Embryonic facial prominence (tissue), 1 donor: ENCODE results near the gene ZNF521.

Experiments used
- DNase-seq: peaks from one replicate; pipeline ENCODE4 v3.0.0-alpha.2; 2016; ENCODE audit errors: extremely low spot score

Gene ZNF521

DNA sequence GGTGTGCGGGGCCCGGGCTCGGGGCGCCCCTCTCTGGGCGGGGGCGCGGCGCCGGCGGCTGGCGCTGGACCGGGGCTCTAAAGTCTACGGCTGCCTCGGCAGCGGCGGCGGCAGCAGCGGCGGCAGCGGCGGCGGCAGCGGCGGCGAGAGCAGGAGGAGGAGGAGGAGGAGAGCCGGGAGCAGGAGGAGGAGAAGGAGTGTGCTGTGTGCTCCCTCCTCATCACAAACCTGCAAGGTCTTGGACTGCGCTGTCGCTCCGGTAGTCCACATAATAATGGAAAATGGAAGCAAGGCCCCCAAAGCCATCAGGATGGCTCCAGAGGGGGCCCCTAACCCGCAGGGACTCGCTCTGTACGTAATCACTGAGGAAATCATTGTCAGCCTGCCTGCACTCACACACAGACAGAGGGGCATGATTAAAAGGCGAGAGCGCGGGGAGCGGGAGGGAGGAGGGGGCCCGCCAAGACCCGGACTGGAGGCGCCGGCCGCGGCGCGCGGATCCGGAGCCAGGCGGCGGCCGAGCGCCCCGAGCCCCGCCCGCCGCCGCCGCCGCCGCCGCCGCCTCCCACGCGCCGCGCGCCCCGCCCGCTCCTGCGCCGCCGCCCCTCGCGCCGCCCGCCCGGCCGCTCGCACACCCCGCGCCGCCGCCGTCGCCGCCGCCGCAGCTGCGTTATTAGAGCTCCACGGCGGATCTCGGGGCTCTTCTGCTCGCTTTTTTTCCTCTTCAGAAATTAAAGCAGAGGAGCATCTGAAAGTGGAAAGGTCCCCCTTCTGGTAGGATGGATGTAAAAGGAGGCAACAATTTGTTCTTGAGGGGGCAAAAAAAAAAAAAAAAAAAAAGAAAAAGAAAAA is at the start of gene ZNF521:
TSS of gene ZNF521 (minus strand) at position 390 of the 852 bp plus-strand sequence. CDS start 1,220 bp downstream, outside the sequence.
- peak; percentile 84 for DNase-seq

DNA sequence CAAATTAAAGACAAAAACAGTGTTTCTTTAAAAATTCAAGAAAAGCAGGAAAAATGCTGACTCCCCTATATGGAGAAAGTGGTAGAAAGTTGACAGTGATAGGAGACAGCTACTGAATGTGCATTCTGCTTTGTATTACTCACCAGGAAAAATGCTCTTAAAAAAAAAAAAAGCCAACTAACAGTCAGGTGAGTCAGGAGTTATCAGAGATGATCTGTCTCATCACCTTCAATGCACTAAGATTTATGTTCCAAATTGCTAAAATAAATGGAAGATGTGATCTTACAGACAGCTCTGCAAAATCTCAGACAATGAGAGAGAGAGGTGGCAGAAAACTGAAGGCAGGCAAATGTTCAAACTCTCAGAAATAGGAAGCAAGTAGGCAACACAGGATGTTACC is 47.6 kb upstream of the ZNF521 start:
- DNase-seq = no peak

DNA sequence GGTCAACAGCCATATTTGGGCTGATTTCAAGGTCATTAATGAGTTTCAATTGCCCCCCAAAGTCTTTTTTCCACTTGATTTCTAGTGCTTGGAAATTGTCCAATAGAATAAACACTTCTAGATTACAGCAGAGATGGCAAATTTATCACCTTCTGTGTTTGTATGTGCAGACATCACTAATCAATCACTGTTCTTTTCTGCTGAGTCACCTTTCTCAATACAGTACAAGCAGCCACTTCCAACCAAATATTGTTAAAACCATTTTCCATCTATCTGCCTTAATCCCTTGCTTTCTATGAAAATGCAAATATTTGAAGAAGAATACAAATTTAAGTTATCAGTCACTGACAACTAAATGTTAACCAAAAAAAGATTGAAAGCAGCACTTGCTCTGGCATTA is 40.2 kb upstream of the ZNF521 start:
- DNase-seq = no peak

DNA sequence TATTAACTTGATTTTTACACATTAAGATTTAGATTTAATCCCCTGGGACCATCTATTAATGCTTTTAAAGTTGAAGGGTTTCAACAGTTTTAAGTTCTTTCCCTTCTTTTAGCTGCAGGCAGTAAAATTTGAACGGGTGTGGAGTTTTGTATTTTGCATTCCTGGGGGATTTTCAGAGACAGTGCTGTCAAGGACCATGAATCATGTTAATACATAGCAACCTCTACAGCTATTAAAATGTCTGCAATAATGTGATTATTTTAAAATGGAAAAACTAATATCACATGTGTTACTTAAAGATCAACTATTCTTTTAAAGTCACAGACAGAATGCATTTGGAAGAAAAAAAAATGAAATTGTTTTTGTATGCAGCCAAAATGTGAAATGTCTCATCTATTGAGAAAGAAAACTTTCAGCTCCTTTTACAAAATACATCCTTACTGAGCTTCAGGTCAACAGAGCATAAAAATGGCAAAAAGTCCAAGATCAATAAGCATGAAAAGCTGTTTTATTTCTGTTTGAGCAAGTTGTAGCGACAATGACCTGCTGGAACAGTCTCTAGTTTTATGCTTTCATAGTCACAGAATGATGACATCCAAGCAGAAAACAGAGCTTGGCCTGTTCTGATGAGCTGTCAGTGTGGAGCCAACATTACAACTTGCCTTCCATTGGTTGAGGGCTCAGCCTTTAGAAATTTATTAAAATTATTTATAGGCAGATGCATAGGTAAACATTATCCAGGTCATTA is 21.6 kb upstream of the ZNF521 start:
- DNase-seq = no peak

DNA sequence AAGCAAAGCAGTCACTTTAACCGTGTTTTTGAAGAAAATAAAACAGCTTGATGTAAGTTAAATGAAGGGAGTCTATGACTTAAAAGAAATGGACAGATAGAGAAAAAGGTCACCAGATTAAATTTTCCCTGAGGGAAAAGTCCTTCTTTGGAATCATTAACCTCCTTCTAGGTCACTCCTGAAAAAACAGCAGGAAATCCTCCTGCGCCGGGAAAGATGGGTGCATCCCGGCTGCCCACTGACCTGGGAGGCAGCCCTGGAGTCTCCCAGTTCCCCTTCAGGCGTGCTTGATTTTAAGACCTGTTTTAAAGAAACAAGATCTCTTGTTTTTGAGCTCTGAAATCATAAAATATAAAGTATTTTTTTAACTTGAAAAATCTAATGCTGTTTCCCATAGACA is 18.4 kb upstream of the ZNF521 start:
- DNase-seq = no peak

DNA sequence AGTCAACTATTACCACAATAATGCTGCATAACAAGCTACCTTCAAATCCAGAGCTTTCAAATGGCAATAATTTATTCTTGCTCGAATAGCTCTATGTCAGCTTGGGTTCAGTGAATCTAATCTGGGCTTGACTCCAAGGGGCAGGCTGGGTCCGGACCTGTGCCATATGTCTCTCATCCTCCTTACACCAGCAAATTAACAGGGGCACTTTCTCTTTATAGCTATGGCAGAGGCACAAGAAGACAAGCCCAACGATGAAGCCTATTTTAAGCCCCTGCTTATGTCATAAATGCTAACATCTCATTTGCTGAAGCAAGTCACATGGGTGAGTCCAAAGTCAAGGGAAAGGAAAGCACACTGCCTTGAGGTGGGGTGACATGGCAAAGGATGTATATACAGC is 13.3 kb upstream of the ZNF521 start:
- peak; percentile 2 for DNase-seq

DNA sequence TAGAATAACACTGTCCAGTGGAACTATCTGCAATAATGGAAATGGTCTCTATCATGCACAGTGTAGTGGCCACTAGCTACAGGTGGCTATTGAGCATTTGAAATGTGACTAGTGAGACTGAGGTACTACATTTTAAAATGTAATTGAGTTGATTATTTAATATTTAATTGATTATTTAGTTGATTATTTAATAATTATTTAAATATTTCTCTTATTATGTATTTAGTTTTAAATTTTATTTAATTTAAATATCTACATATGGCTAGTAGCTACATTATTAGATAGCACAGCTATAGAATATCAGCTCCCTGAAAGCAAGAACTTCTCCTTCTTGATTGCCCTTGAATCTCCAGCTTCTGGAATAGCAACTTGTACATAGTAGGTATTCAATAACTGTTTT is 12.8 kb upstream of the ZNF521 start:
- DNase-seq = no peak

DNA sequence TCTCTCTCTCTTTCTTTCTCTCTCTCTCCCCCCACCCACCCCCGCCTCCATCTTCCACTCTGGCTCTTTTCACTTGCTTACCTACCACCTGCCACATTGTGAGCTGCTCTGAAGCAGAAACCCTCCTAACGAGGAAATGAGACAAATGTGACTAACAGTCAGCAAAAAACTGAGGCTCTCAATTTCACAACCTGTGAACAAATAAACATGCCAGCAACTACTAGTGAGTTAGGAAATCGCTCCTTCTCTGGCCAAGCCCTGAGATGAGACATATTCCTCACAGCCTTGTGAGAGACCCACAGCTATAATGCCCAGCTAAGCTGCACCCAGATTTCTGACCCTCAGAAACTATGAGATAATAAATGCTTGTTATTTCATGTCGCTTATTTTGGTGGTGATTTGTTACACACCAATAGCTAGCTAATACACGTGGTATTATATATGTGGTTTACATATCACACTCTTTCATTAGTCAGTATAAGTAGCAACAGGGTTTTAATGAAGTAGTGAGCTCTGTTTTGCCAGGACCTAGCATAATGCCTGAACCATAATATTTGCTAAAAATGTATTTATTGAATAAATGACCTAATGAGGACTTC is 8.4 kb upstream of the ZNF521 start:
- DNase-seq = no peak

DNA sequence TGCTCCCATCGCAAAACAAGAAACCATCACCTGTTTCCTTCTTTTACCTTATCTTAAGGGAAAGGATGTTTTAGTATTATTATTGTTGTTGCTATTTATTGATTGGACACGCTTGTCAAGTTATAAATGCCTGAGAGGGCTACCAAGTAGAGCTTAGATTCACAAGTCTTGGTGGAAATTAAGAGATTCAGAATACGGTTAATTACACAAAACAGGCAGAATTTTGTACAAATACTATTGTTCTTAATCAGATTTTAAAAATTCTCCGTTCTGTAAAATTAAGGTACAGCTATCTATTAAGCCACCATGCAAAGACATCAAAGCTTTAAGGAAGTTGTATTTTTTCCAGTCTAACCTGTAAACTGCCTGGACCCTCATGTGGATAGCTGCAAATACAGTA is 1.1 kb upstream of the ZNF521 start:
- no peak for DNase-seq

DNA sequence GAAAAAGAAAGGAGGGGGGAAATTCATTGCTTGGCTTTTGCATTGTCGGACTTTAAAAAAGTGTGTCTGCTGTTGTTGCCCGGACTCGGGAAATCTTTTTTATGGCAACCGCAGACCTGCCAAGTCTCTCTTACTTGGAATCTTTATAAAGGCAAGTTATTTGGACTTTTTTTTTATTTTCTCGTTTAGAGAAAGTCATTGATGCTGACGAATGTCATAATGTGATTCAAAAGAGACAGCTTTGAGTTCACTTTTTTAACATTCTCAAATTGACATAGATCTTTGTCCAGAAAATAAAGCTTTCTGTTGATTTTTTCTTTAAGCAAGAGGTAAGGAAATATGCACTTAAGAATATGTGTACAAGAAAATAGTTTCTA is 651 bp upstream of the ZNF521 start:
- DNase-seq = no peak

DNA sequence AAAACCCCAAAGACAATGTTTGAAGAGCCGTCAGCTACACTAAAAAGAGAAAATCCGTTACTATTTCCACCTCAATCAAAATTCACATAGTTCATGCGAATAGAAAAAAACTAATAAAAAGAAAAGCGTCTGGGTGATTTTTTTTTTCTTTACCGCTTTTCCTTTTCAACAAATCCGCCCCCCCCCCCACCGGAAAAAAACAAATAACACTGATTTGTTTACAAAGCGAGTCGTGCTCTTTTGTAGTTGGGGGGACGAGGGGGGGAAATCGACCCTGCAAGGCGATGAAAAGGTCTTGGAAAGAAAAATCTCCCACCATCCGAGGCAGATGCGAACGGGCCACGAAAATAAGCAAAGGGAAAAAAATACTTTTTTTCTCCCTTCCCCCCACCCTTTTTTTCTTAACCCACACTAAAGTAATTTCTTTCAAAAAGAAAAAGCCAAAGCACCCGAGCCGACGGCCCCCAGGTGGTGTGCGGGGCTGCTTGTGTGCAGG is 638 bp downstream of the ZNF521 start:
- no peak for DNase-seq

DNA sequence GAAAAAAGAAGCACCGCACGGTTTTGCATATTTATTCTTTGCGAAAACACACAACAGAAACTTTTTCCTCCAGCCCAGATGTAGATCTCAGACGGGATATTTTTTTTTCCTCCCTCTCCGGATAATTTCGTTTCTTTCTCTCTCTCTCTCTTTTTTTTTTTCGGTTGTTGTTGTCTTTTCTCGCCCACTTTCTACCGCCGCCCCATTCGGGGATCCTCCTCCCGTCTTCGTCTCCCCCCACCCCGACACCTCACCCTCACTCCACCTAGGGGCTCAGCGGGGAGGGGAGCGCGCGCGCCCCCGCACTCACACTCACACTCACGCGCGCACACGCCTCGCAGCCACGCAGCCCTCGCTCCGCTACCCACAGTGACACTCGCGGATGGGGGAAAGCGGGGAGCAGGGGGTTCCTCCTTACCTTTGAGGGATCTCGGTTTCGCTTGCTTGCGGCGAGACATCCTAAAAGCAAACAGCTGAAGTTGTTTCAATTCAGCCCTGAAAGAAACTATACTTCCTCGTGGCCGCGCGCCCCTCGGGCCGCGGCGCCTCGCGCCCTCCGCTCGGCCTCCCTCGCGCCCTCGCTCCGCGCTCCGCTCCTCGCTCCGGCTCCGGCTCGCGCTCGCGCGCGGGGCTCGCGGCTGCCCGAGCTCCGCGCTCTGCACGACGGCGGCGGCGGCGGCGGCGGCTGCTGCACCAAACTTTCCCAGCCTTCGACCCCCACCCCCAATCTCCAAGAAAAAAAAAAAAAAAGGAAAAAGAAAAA is 1.3 kb downstream of the ZNF521 start:
- peak; percentile 49 for DNase-seq

DNA sequence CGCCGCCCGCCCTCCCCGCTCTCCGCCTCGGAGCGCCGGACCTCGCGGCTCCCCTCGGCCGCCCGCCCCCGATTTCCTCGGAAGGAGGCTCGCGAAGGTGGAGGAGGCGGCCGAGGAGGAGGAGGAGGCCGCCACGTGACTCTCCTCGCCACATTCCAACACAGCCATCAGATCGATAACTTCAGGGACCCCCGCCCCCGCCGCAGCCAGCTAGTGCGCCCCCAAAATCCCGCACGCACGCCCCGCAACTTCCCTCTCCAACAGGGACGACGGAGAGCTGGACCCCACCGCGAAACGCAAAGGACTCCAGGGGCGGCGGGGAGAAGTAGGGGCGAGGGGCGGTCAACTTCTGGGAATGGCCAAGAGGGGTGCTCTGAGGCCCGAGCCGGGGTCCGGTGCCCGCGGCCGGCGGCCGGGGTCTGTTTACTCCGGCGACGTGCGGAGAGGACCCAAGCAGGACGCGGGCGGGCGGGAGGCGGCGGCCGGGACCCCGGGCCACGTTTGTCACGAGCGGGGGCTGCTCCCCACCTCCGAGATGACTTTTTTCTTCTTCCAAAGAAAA is 2.0 kb downstream of the ZNF521 start:
- DNase-seq = no peak

DNA sequence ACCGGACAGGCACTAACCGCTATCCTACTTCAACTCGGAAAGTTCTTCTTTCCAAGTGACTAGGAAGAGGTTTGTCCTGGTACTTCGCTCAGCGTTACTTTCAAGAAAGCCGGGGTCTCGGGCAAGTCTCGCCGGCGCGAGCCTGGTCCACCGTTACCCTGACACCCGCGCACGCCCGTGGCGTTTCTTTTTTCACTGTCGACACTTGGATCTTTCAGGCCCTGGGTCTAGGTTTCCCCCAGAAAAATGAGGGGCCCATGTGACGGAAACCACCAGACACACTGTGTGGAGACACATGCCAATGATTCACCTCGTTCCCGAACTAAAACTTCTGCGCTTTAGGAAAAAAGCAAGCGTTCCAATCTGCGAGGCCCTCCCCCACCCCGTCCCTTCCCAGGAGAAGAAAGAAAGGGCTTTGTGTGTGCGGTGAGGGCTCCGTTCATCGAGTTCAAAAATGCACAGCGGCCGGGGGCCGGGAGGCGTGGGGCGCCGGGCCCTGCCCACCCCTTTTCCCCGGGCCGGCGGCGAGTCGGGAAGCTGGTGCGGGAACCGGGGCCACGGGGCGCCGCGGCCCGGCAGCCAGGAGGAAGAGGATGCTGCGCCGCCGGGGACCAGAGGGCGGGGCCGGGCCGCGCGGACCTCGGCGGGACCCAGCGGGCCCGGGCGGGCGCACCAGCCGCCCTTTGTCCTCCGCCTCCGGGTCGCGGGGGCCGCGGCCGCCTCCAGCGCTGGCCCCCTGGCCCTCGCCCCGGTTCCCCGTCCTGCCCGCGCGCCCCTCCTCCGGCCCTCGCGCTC is 2.6 kb downstream of the ZNF521 start:
- no peak for DNase-seq

DNA sequence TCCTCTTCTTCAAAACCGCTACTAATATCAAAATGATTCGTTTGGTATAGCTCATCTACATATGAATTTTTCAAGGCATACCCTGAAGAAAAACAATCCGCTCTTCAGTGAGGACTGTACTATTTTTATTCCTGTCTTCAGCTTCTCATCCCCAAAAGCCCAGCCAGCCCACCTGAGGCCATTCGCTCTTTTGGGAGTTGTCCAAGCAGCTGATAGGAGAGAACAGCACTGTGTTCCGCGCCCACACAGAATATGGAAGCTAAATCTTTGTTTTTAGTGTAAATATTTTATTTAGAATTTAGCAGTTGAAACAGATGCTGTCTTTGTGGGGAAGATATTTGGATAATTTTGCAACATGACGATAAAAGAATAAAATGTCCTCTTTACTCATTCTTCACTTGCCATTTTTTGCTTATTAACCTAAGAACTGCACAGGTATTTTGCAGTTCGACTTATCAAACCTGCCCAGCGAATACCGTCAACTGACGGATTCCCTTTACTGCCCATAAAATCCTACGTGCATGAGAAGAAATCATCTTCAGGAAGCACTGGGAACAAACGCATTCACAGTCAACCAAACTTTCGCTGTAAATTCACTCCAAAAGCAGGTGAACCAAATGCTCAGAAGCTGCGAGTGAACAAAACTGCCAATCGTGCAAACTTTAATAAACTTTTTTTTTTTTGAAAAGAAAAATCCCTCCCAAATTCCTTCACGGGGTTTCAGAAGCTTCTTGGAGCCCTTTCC is 3.4 kb downstream of the ZNF521 start:
- no peak for DNase-seq

DNA sequence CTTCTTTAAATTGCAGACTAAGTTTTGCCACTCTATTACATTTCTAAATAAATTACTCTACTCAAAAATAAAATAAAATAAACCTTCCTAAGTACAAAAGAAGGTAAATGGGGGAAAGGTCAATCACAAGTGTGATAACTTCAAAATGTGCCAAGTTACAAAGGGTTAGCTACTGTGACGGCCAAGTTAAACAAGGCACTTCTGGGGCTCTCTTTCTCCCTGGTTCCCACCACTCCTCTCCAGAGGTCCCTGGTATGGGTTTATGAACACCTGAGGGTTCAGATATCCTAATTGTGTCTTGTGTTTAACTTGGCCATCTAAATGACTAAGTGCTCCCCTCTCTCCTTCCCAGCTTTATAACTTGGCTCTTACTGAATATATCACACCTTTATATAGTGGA is 5.4 kb downstream of the ZNF521 start:
- DNase-seq = no peak

DNA sequence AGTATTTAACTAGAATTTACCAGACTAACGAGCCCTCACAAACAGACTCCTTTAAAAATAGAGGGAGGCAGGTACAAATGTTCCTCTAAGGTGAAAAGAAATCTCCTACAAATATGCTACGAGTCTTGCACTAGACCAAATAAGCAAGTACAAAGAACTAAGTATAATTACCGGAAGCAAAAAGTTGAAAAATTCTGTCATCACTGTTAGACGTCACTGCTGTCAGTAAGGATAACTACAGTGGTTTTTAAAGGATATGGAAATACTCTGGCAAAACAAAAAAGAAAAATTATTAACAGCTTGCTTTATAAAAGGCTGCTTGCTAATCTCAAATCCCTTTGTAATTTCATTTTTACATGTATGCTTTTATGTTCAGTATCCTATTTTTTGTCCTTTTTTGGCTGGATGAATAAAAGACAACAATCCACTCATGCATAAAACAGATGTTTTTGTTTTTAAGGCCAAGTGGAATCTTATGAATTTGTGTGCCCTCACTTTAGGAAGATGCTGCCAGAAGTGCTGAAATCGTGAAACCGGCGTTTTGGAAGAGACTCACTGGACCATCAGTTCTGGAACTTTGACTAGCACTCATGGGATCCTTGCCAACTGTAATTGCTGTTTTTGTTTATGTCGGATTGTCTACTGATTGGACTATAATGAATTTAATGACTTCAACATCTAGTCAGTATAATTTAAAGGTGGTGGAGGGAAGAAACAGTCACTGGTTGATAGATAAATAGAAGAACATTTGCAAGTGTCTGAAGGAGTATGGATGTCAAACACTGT is 6.7 kb downstream of the ZNF521 start:
- no peak for DNase-seq

DNA sequence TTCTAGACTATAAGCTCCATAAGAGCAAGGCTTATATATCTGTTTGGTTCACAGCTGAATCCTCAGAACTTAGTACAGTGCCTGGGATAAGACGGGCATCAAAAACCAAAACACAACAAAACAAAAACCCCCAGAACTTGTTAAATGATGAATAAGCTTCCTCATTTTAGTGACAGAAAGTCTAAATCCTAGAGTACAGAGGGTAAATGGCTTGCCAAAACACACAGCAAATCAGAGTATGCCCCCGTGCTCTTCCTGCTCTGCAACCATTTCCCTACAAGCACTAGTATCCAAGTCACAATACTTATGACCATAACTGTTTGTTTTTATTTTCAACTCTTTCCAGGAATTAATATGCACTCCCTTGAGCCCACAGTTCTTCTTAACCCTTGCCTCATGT is 10.1 kb downstream of the ZNF521 start:
- no peak for DNase-seq

DNA sequence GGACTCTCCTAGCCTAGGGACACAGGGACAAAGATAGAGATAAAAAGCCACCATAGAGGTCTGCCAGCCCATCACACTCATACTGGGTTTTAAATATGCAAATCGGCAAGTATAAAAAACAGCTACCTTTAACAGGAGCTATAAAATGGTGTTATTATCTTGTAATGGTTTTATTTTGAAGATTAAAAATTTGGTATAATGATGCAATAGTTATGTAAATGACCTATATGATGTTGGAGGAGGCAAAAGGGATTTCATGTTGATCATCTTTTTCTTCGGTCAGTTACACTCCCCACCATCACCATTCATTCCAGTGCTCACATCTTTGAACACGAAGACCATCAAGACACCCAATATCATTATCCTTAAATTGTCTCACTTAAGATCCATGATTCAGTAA is 11.2 kb downstream of the ZNF521 start:
- DNase-seq = no peak
